ENCODE results near the gene RHOBTB1.

- TF ChIP-seq CTCF (conservative IDR thresholded peaks at IDR 0.05; ENCODE audit: low read depth in 2 of 2) (no peak), POLR2AphosphoS5 (IDR thresholded peaks at IDR 0.05; ENCODE audit: low read depth) (no peak), EZH2 (IDR thresholded peaks at IDR 0.05; ENCODE audit: low read depth, unreplicated experiment) (no peak), EZH2phosphoT487 (IDR thresholded peaks at IDR 0.05; ENCODE audit: unreplicated experiment) (no peak), JUNB (IDR thresholded peaks at IDR 0.05; ENCODE audit: unreplicated experiment) (no peak), REST (IDR thresholded peaks at IDR 0.05; ENCODE audit: unreplicated experiment) (no peak), ZNF331 (CRISPR knock-in tag; IDR thresholded peaks at IDR 0.05; ENCODE audit: low read depth) (no peak), CREB1 (CRISPR knock-in tag; IDR thresholded peaks at IDR 0.05; ENCODE audit: low read depth) (no peak), STAT1 (IDR thresholded peaks at IDR 0.05; ENCODE audit: unreplicated experiment) (no peak), ETS1 (IDR thresholded peaks at IDR 0.05) (no peak), ZNF114 (CRISPR knock-in tag; IDR thresholded peaks at IDR 0.05) (no peak)
Measured at GRCh38 chr10:60980997-60981396, 37.0 kb upstream of the RHOBTB1 start.

All from GM23338 (cell line).